Measurements from ENCODE around the gene CCDC179.

The CCDC179 gene

DNA sequence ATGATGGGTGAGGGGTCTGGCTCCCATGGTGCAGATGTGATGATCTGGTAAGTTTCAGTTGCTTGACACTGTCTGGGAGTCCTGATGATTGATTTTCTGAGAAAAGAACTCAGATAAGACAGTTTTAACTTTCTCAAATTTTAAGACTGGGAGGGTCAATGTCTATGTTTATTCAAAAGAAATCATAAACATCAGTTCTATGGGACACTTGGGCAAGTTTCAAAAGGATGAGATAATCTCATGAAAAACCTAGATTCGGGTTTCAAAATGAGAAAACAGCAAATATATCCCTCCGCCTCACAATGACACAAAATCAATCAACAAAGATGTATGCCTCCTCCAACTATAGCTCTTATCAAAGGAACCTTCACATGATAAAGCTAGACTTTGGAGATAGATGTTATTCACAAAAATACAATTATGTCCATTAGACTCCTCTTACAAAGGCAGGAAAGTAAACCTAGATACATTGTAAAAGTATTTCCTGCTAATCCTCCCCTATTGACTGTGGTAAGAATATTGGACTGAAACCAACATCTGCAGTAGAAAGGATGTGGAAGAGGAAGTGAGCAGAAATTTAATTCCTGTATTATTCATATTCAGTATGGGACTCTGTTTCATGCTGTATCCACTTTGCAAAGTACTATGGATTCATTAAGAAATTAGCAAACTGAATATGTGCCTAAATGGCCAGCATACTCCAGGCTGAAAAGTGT, 52.3 kb downstream of the CCDC179 start:
- DNase-seq (ENCODE audit: low read depth), result no peak

DNA sequence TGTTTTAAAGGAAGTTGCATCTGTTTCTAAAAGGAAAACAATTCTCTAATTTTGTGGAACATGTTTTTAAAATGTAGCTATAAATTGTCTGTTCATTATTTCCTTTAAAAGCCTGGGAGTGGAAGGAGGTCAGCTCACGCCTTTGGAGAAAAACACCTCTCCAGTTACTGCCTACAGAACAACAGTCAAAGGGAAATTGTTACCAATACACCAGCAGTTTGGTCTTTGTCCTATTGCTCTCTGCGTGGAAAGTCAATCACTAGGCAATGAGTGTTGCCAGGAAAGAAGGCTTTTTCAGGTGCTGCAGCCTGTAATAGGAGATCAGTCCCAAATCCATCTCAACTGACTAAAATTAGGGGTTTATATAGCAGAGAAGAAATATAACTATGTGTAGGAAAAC, 52.9 kb downstream of the CCDC179 start:
- no peak for DNase-seq (ENCODE audit: low read depth)

DNA sequence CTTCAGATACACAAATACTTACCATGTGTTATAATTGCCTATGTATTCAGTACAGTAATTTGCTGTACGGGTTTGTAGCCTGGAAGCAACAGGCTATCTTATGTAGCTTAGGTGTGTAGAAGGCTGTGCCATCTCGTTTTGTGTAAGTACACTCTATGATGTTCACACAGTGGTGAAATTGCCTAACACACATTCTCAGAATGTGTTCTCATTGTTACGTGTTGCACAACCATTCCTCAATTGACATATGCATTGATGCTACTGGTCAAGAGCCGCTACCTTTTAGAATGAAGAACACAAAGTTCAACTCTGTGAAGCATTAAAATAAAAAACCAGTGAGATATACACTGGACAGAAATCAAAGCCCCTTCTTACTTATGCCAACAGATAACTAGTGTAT, 57.4 kb downstream of the CCDC179 start:
- DNase-seq (ENCODE audit: low read depth), result no peak

DNA sequence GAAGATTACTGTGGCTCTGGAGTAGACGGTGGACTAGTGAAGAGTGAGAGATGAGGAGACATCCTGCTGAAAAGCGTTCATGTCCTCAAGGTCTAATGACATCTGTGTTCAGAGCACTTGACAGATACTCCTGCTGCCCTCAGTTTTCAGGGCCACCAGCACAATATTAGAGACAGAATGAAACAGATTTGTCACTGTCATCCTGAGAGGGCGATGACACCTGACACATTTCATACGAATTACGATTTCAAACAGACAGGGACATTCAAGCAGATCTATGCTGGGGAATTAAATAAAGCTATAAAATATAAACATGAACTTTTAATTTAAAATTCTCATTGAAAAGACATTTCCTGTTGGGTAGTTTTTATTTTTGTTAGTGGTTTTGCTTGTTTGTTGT, 59.8 kb downstream of the CCDC179 start:
- DNase-seq (ENCODE audit: low read depth), result no peak

DNA sequence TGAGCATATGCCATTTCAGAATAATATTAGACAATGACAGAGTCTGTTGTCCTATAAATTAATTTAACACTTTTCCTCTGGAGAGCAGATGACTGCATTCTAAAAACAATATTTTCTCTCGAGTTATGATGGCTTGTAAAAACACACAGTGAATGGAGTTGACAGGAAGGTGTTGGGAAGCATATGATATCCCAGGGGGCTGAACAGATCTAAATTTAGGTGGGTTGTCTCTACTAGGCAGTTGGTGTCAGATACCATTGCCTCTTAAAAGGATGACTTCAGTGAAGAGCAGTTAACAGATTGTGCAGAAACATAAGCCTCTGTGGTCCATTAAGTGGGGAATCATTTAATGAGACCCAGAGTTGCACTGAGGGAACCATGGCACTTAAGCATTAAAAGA, 61.4 kb downstream of the CCDC179 start:
- DNase-seq (ENCODE audit: low read depth), result no peak

DNA sequence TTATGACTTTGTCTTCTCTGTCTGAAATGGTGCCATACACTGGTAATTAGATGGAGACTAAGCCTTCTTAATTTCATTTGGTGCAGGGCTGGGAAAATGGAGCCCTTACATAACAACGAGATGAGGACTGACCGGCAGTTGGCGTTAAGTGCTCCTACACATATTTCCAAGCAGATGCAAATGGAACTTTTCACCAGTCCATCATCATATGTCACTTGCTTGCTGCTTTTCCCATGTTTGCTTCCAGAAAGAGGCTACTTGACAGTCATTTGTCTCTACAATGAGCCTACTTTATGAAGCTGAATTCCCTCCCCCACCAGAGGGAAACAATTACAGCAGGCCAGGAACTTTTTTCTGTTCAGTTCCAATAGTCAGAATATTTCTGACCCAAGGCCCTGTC, 63.2 kb downstream of the CCDC179 start:
- DNase-seq (ENCODE audit: low read depth), result no peak

Measured in T follicular helper cell (primary cell).